Fibroblast of lung (primary cell): ENCODE measurements around the gene RPL13A. TPM values are rescaled to one million over a fixed set of nuclear protein-coding genes. Genes with fewer than 3 reads are reported as not detected.

Experiments used
- DNase-seq, 2 donors: peaks; one replicate each; pipeline versions ENCODE4 v3.0.0 to v3.0.0-alpha.2; 2010; ENCODE audit warnings: low read depth in 2 of 2
- H2AFZ ChIP-seq: 2 replicates; pipeline ENCODE4 v1.5.1; 2012; ENCODE audit warnings: low read length, control low read depth, inconsistent platforms
- H3K27ac ChIP-seq: 2 replicates; pipeline ENCODE4 v1.5.1; 2011; ENCODE audit warnings: low read length, control low read depth; ENCODE audit not compliant: insufficient read depth
- H3K27me3 ChIP-seq: 2 replicates; pipeline ENCODE4 v1.5.1; 2011; ENCODE audit warnings: mild to moderate bottlenecking, low read length; ENCODE audit not compliant: control insufficient read depth, insufficient read depth
- H3K36me3 ChIP-seq: 2 replicates; pipeline ENCODE4 v1.5.1; 2011; ENCODE audit warnings: low read length; ENCODE audit not compliant: control insufficient read depth, insufficient read depth
- H3K4me1 ChIP-seq: 2 replicates; pipeline ENCODE4 v1.5.1; 2011; ENCODE audit warnings: low read length; ENCODE audit not compliant: control insufficient read depth, insufficient read depth; ENCODE audit errors: extremely low read depth
- H3K4me2 ChIP-seq: 2 replicates; pipeline ENCODE4 v1.5.1; 2011; ENCODE audit warnings: low read length, control low read depth; ENCODE audit not compliant: insufficient read depth; ENCODE audit errors: extremely low read depth
- H3K4me3 ChIP-seq, 4 experiments: fragments of 200-600 bp in 1 of 4; sonication (generic) in 1 of 4; replicated peaks in 1 of 4; 2 replicates each; pipeline ENCODE4 v1.5.1; 2011 to 2016; ENCODE audit warnings: low read length in 4 of 4, low read depth in 3 of 4, mild to moderate bottlenecking in 3 of 4, control low read depth in 2 of 4, inconsistent platforms in 1 of 4, mixed read lengths in 1 of 4; ENCODE audit not compliant: insufficient read depth in 1 of 4; ENCODE audit errors: control extremely low read depth in 1 of 4
- H3K79me2 ChIP-seq: 2 replicates; pipeline ENCODE4 v1.5.1; 2012; ENCODE audit warnings: mild to moderate bottlenecking, low read length, inconsistent platforms; ENCODE audit not compliant: control insufficient read depth, insufficient read depth
- H3K9ac ChIP-seq: 2 replicates; pipeline ENCODE4 v1.5.1; 2011; ENCODE audit warnings: mild to moderate bottlenecking, low read length, control low read depth; ENCODE audit not compliant: insufficient read depth
- H3K9me3 ChIP-seq: 2 replicates; pipeline ENCODE4 v1.5.1; 2012; ENCODE audit warnings: low read depth, low read length; ENCODE audit not compliant: control insufficient read depth, insufficient read depth
- H4K20me1 ChIP-seq: 2 replicates; pipeline ENCODE4 v1.5.1; 2011; ENCODE audit warnings: low read length; ENCODE audit not compliant: control insufficient read depth, insufficient read depth; ENCODE audit errors: extremely low read depth
- EZH2 ChIP-seq: IDR thresholded peaks from 2 replicates; pipeline ENCODE4 v1.5.1; 2012; ENCODE audit warnings: low read length, control low read depth, mild to moderate bottlenecking; ENCODE audit errors: missing control alignments
- polyA minus RNA-seq: library from RNA; depleted of rRNA, polyadenylated mRNA; stranded (reverse); fragments of >200 nt; gene quantifications from 2 replicates; pipeline ENCODE4 v1.2.3, GENCODE V29; 2011; ENCODE audit warnings: low replicate concordance
- polyA plus RNA-seq, 2 donors: library from polyadenylated mRNA; depleted of rRNA in 1 of 2; stranded (reverse) in 1 of 2; unstranded in 1 of 2; fragments of >200 nt; gene quantifications; 2 replicates each; pipeline ENCODE4 v1.2.1, GENCODE V29; 2011 to 2012; ENCODE audit warnings: missing spikeins in 1 of 2
- total RNA-seq: library from RNA; depleted of rRNA; stranded (reverse); fragments of >200 nt; gene quantifications from 2 replicates; pipeline ENCODE4 v1.2.1, GENCODE V29; 2014
- TF ChIP-seq, protein P1 (sequence below), 2 donors: IDR thresholded peaks in 1 of 2; conservative IDR thresholded peaks in 1 of 2; 1 replicate in 1 of 2; 2 replicates in 1 of 2; pipeline ENCODE4 v1.5.1; 2011 to 2012; ENCODE audit warnings: low read length in 2 of 2, control low read depth in 1 of 2, inconsistent platforms in 1 of 2, low read depth in 1 of 2, mild to moderate bottlenecking in 1 of 2

The RPL13A gene
- total RNA-seq (3,385 and 5,250 TPM in 2 replicates), polyA plus RNA-seq (1,345 and 1,418 TPM in 2 replicates), polyA minus RNA-seq (3,123 and 3,213 TPM in 2 replicates)
- 3,489 and 4,000 TPM in 2 replicates for polyA plus RNA-seq (2012)

DNA sequence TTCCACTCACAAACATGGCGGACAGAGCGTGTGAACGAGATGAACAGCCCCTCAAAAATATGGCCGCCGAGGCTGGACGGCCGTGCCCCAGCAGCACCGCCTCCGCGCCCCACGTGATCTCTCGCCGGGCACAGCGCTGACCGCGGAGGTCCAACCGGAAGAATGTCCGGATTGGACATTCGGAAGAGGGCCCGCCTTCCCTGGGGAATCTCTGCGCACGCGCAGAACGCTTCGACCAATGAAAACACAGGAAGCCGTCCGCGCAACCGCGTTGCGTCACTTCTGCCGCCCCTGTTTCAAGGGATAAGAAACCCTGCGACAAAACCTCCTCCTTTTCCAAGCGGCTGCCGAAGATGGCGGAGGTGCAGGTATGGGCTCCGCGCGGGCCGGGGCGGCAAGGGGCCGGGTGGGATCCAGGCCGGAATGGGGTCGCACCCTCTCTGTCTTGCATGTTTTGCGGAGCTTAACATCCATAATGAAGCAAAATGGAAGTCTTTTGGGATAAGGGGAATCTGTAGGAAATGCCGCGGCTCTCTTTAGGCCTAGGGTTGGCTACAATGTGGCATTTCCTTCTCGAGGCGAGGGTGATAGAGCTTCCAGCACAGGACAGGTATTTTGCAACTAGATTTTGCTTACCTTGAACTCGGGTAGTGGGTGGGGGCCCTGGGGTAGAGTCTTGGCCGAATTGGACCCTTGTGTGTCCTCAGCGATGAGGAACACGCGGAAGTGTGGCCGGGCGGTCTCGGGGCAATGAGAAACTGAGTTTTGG, at the start of gene RPL13A:
Gene RPL13A, plus strand, starts transcription at position 332 of the 769 bp plus-strand sequence. Its CDS starts 22 bp downstream, at position 354.
- peaks cover 4% of the 10 kb centered on the region for H4K20me1 ChIP-seq

DNA sequence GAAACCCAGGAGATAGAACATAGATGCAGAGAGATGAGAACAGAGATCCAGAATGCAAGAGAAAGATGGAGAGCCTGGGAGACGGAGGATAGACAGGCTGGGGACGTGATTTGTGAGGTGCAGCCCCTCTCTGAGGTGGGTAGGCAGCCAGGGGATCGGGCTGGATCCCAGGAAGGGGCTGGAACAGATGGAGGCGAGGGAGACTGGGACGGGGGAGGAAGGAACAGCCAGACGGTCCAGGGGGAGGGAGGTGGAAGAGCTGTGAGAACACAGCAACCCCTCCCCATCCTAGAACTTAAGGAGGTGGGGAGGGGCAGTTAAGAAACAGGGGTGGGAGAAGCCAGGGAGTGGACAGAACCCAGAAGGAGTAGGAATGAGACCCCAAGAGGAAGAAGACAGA, 49.1 kb upstream of the RPL13A start:
- Histone ChIP-seq H2AFZ (no peak overlapping the region), H3K36me3 (no peaks in the 10 kb centered on the region), H3K4me3 (no peak overlapping the region), H3K4me2 (no peak overlapping the region), H3K9me3 (no peaks in the 10 kb centered on the region), H4K20me1 (no peaks in the 10 kb centered on the region), H3K27me3 (peaks cover 71% of the 10 kb centered on the region), H3K9ac (no peak overlapping the region), H3K4me1 (no peaks in the 10 kb centered on the region), H3K79me2 (no peaks in the 10 kb centered on the region), H3K27ac (no peak overlapping the region)
- no peak for DNase-seq
- TF ChIP-seq, protein P1, sequence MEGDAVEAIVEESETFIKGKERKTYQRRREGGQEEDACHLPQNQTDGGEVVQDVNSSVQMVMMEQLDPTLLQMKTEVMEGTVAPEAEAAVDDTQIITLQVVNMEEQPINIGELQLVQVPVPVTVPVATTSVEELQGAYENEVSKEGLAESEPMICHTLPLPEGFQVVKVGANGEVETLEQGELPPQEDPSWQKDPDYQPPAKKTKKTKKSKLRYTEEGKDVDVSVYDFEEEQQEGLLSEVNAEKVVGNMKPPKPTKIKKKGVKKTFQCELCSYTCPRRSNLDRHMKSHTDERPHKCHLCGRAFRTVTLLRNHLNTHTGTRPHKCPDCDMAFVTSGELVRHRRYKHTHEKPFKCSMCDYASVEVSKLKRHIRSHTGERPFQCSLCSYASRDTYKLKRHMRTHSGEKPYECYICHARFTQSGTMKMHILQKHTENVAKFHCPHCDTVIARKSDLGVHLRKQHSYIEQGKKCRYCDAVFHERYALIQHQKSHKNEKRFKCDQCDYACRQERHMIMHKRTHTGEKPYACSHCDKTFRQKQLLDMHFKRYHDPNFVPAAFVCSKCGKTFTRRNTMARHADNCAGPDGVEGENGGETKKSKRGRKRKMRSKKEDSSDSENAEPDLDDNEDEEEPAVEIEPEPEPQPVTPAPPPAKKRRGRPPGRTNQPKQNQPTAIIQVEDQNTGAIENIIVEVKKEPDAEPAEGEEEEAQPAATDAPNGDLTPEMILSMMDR (conservative IDR thresholded peaks at IDR 0.05 in 1 of 2, IDR thresholded peaks at IDR 0.05 in 1 of 2; ENCODE audit: low read depth in 1 of 2, low read length in 2 of 2), result no peak
- TF ChIP-seq EZH2, result peak; percentile 65

More for the DNA sequence above, at the start of gene RPL13A:
- peak within 1 kb of the TSS; percentile 77 to 95 (median 85) for H3K4me3 ChIP-seq
- peak; percentile 97 to 100 for DNase-seq
- peaks cover 27% of the 10 kb centered on the region for H3K36me3 ChIP-seq
- no peaks in the 10 kb centered on the region for H3K27me3 ChIP-seq
- H3K4me2 ChIP-seq, result peak within 1 kb of the TSS; percentile 86
- peaks cover 40% of the 10 kb centered on the region for H3K79me2 ChIP-seq
- TF ChIP-seq EZH2, result no peak
- TF ChIP-seq, protein P1 (conservative IDR thresholded peaks at IDR 0.05 in 1 of 2, IDR thresholded peaks at IDR 0.05 in 1 of 2; ENCODE audit: low read depth in 1 of 2, low read length in 2 of 2), result no peak
- peaks cover 10% of the 10 kb centered on the region for H3K4me1 ChIP-seq
- peak within 1 kb of the TSS; percentile 83 for H3K9ac ChIP-seq
- H3K27ac ChIP-seq, result peak within 1 kb of the TSS; percentile 90
- peak within 1 kb of the TSS; percentile 49 for H2AFZ ChIP-seq
- H3K9me3 ChIP-seq, result no peaks in the 10 kb centered on the region

DNA sequence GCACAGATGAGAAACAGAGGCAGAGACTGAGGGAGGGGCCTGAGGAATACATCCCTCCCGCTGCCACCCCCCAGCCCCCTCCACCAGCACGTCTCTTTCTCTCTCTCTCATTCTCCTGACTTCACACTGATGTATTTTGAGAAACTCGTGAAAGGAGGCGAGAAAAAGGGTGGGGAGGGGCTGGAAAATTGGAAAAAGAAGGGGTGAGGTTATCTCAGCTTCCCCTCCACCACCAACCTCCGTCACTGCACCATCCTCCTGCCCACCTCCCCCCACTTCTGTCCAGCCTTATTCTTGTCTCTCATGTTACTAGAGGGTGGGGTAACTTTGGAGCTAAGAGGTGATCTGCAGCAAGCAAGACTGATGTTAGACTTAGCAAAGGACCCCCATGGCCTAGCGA, 47.6 kb upstream of the RPL13A start:
- Histone ChIP-seq H3K36me3 (no peaks in the 10 kb centered on the region), H3K27ac (no peak overlapping the region), H3K9me3 (no peaks in the 10 kb centered on the region), H3K79me2 (no peaks in the 10 kb centered on the region), H3K27me3 (peaks cover 63% of the 10 kb centered on the region), H3K4me2 (no peak overlapping the region), H4K20me1 (no peaks in the 10 kb centered on the region), H3K4me1 (no peaks in the 10 kb centered on the region), H2AFZ (no peak overlapping the region), H3K4me3 (no peak overlapping the region), H3K9ac (no peak overlapping the region)
- DNase-seq, result no peak
- TF ChIP-seq EZH2, result no peak
- TF ChIP-seq, protein P1 (conservative IDR thresholded peaks at IDR 0.05 in 1 of 2, IDR thresholded peaks at IDR 0.05 in 1 of 2; ENCODE audit: low read depth in 1 of 2, low read length in 2 of 2), result no peak
